GM19035 (cell line): ENCODE results near the gene HAPSTR1.
"Not testable (repeated sequence)": the region's sequence is repeated elsewhere in the genome, so short reads cannot be mapped to it uniquely, and the experiment has no call there.

Source experiments
- ATAC-seq: cut with Tn5 transposase; IDR thresholded peaks from one replicate; pipeline ENCODE4 v1.9.1; 2021; ENCODE audit not compliant: unreplicated experiment

The HAPSTR1 gene

GRCh38 chr16:9070254-9070653 lies 21.2 kb upstream of the HAPSTR1 start:
- no peak for ATAC-seq

- no peak for ATAC-seq
These were observed 20.1 kb upstream of the HAPSTR1 start for GRCh38 chr16:9071377-9071776.

GRCh38 chr16:9072806-9073341 lies 18.6 kb upstream of the HAPSTR1 start:
- ATAC-seq, result peak; percentile 70

- no peak for ATAC-seq
These were observed 16.0 kb upstream of the HAPSTR1 start for GRCh38 chr16:9075299-9076071.

GRCh38 chr16:9077091-9077809 lies 14.2 kb upstream of the HAPSTR1 start:
- ATAC-seq, result no peak

GRCh38 chr16:9078467-9079429 lies 12.7 kb upstream of the HAPSTR1 start:
- peak; percentile 55 for ATAC-seq

GRCh38 chr16:9079430-9079812 lies 12.0 kb upstream of the HAPSTR1 start:
- no peak for ATAC-seq

GRCh38 chr16:9081158-9081557 lies 10.3 kb upstream of the HAPSTR1 start:
- no peak for ATAC-seq

- no peak for ATAC-seq
These were observed 9.6 kb upstream of the HAPSTR1 start for GRCh38 chr16:9081843-9082242.

GRCh38 chr16:9082422-9082821 lies 9.0 kb upstream of the HAPSTR1 start:
- no peak for ATAC-seq

GRCh38 chr16:9087733-9088132 lies 3.7 kb upstream of the HAPSTR1 start:
- not testable (repeated sequence) for ATAC-seq

- ATAC-seq, result no peak
These were observed 2.6 kb upstream of the HAPSTR1 start for GRCh38 chr16:9088848-9089247.

GRCh38 chr16:9089660-9090059 lies 1.8 kb upstream of the HAPSTR1 start:
- ATAC-seq, result no peak

- ATAC-seq, result peak; percentile 0
These were observed 1.1 kb upstream of the HAPSTR1 start for GRCh38 chr16:9090101-9090959.

GRCh38 chr16:9091867-9092281 lies 430 bp downstream of the HAPSTR1 start:
- peak; percentile 27 for ATAC-seq

GRCh38 chr16:9092282-9092977 lies 986 bp downstream of the HAPSTR1 start:
- peak; percentile 8 for ATAC-seq

GRCh38 chr16:9092978-9093344 lies 1.5 kb downstream of the HAPSTR1 start:
- ATAC-seq, result no peak

GRCh38 chr16:9094011-9094846 lies 2.8 kb downstream of the HAPSTR1 start:
- no peak for ATAC-seq

- ATAC-seq, result no peak
These were observed 3.7 kb downstream of the HAPSTR1 start for GRCh38 chr16:9095171-9095570.
